Amniotic epithelial cell (primary cell): ENCODE data around the gene ALX3.

Source experiments
- DNase-seq: peaks from one replicate; pipeline ENCODE4 v3.0.0-alpha.2; 2010; ENCODE audit warnings: low read depth

Gene ALX3

GRCh38 chr1:110070671-110071242, at the start of gene ALX3:
TSS of gene ALX3 (minus strand) at chr1:110070672. CDS start at chr1:110070612, 60 bp downstream.
- no peak for DNase-seq

GRCh38 chr1:110119843-110120242, 49.4 kb upstream of the ALX3 start:
- no peak for DNase-seq

- peak; percentile 63 for DNase-seq
Measured at GRCh38 chr1:110118636-110119396, 48.3 kb upstream of the ALX3 start.

- DNase-seq, result no peak
Measured at GRCh38 chr1:110114784-110115183, 44.3 kb upstream of the ALX3 start.

- no peak for DNase-seq
Measured at GRCh38 chr1:110114173-110114572, 43.7 kb upstream of the ALX3 start.

GRCh38 chr1:110113551-110113950, 43.1 kb upstream of the ALX3 start:
- DNase-seq, result no peak

GRCh38 chr1:110112656-110113055, 42.2 kb upstream of the ALX3 start:
- no peak for DNase-seq

GRCh38 chr1:110112143-110112542, 41.7 kb upstream of the ALX3 start, which contains the start of gene UBL4B:
TSS of gene UBL4B (plus strand) at chr1:110112443. CDS start at chr1:110112535, 92 bp downstream.
- no peak for DNase-seq

GRCh38 chr1:110111081-110111480, 40.6 kb upstream of the ALX3 start:
- no peak for DNase-seq

- peak; percentile 65 for DNase-seq
Measured at GRCh38 chr1:110107867-110108469, 37.5 kb upstream of the ALX3 start.

GRCh38 chr1:110106013-110106941, 35.8 kb upstream of the ALX3 start:
- peak; percentile 57 for DNase-seq

GRCh38 chr1:110102081-110102480, 31.6 kb upstream of the ALX3 start:
- DNase-seq, result no peak

- DNase-seq, result no peak
Measured at GRCh38 chr1:110100335-110100734, 29.9 kb upstream of the ALX3 start.

- DNase-seq, result no peak
Measured at GRCh38 chr1:110098222-110099026, 28.0 kb upstream of the ALX3 start.

- no peak for DNase-seq
Measured at GRCh38 chr1:110097507-110098221, 27.2 kb upstream of the ALX3 start.

- no peak for DNase-seq
Measured at GRCh38 chr1:110094931-110095654, 24.6 kb upstream of the ALX3 start.

GRCh38 chr1:110092991-110093390, 22.5 kb upstream of the ALX3 start:
- DNase-seq, result no peak

GRCh38 chr1:110091791-110092190, 21.3 kb upstream of the ALX3 start:
- DNase-seq, result no peak

- no peak for DNase-seq
Measured at GRCh38 chr1:110091381-110091780, 20.9 kb upstream of the ALX3 start.
